Naive thymus-derived CD8-positive, alpha-beta T cell (primary cell): ENCODE measurements around the gene ZNF488. TPM values are rescaled to one million over a fixed set of nuclear protein-coding genes. Genes with fewer than 3 reads are reported as not detected.

Experiments
- ATAC-seq, 2 donors: fragments of 150-1000 bp; cut with Tn5 transposase in 1 of 2; sonication (Bioruptor Pico), chemical (Tn5 transposase) in 1 of 2; 1 replicate in 1 of 2; 2 replicates in 1 of 2; pipeline ENCODE4 v1.10.0; 2021; ENCODE audit warnings: mild to moderate bottlenecking in 2 of 2, moderate library complexity in 2 of 2
- POLR2A ChIA-PET: fragments of 350-600 bp; sonication (Branson Sonifier 250); formaldehyde crosslinking; loops from one replicate; lab custom pipeline; 2021; ENCODE audit warnings: antibody characterized with exemption; lab: Charles Lee
- DNase-seq, 10 donors: peaks; one replicate each; pipeline versions ENCODE4 v3.0.0 to v3.0.0-alpha.2; 2020 to 2022
- H3K27ac Mint-ChIP-seq, 10 donors: one replicate each; pipeline ENCODE4 v1.8.0; 2020 to 2022; ENCODE audit warnings: mild to moderate bottlenecking in 10 of 10, mixed read lengths in 10 of 10, moderate library complexity in 4 of 10, inconsistent platforms in 1 of 10
- H3K27me3 Mint-ChIP-seq, 5 donors: one replicate each; pipeline ENCODE4 v1.8.0; 2021 to 2022; ENCODE audit warnings: mixed read lengths in 5 of 5
- H3K36me3 Mint-ChIP-seq, 3 donors: one replicate each; pipeline ENCODE4 v1.8.0; 2020 to 2022; ENCODE audit warnings: mixed read lengths in 3 of 3, mild to moderate bottlenecking in 2 of 3, inconsistent platforms in 1 of 3
- H3K4me1 Mint-ChIP-seq, 4 donors: one replicate each; pipeline ENCODE4 v1.8.0; 2021 to 2022; ENCODE audit warnings: mixed read lengths in 4 of 4
- H3K4me3 Mint-ChIP-seq, 10 donors: one replicate each; pipeline ENCODE4 v1.8.0; 2020 to 2022; ENCODE audit warnings: mild to moderate bottlenecking in 10 of 10, mixed read lengths in 10 of 10, moderate library complexity in 6 of 10, inconsistent platforms in 1 of 10
- H3K9me3 Mint-ChIP-seq, 9 donors: one replicate each; pipeline ENCODE4 v1.8.0; 2020 to 2022; ENCODE audit warnings: mixed read lengths in 9 of 9, mild to moderate bottlenecking in 3 of 9, inconsistent platforms in 1 of 9, moderate library complexity in 1 of 9
- polyA plus RNA-seq, 3 donors: library from polyadenylated mRNA; unstranded; fragments of 300-500 nt; fragmentation: Illumina TruSeq; gene quantifications; one replicate each; pipeline ENCODE4 v1.2.3, GENCODE V29; 2021
- total RNA-seq, 8 experiments: library from RNA in 2 of 8; stranded (reverse) in 2 of 8; gene quantifications; one replicate each; pipeline ENCODE4 v1.2.3 and lab custom pipeline; 2021 to 2026

ZNF488 gene
- total and polyA plus RNA-seq, 5 experiments from 2014 or later, result not detected

GRCh38 chr10:47356708-47357107 lies 27.4 kb downstream of the ZNF488 start:
- no peaks in the 10 kb centered on the region for H3K9me3 Mint-ChIP-seq
- no peaks in the 10 kb centered on the region for H3K36me3 Mint-ChIP-seq
- POLR2A ChIA-PET, result no interaction called here
- no peak overlapping the region for H3K27ac Mint-ChIP-seq
- H3K27me3 Mint-ChIP-seq, result peaks cover 0 to 4% (median 0%) of the 10 kb centered on the region in 5 donors
- H3K4me1 Mint-ChIP-seq, result peaks cover 0 to 2% (median 0%) of the 10 kb centered on the region in 4 donors
- no peak for DNase-seq
- no peak for ATAC-seq
- H3K4me3 Mint-ChIP-seq, result no peak overlapping the region

GRCh38 chr10:47354900-47355299 lies 29.2 kb downstream of the ZNF488 start:
- H3K9me3 Mint-ChIP-seq, result no peaks in the 10 kb centered on the region
- DNase-seq, result no peak
- H3K36me3 Mint-ChIP-seq, result no peaks in the 10 kb centered on the region
- no peak for ATAC-seq
- peaks cover 0 to 4% (median 0%) of the 10 kb centered on the region in 5 donors for H3K27me3 Mint-ChIP-seq
- peaks cover 0 to 2% (median 0%) of the 10 kb centered on the region in 4 donors for H3K4me1 Mint-ChIP-seq
- no peak overlapping the region for H3K4me3 Mint-ChIP-seq
- POLR2A ChIA-PET, result no interaction called here
- H3K27ac Mint-ChIP-seq, result no peak overlapping the region

- no peaks in the 10 kb centered on the region for H3K9me3 Mint-ChIP-seq
Measured at GRCh38 chr10:47354165-47354564, 29.9 kb downstream of the ZNF488 start.

GRCh38 chr10:47353351-47353750 lies 30.7 kb downstream of the ZNF488 start:
- ATAC-seq, result no peak
- H3K27me3 Mint-ChIP-seq, result no peaks in the 10 kb centered on the region
- no peaks in the 10 kb centered on the region for H3K9me3 Mint-ChIP-seq
- POLR2A ChIA-PET, result no interaction called here
- H3K4me1 Mint-ChIP-seq, result no peaks in the 10 kb centered on the region
- no peaks in the 10 kb centered on the region for H3K36me3 Mint-ChIP-seq
- H3K27ac Mint-ChIP-seq, result no peak overlapping the region
- H3K4me3 Mint-ChIP-seq, result no peak overlapping the region
- no peak for DNase-seq

More at GRCh38 chr10:47354165-47354564, 29.9 kb downstream of the ZNF488 start:
- ATAC-seq (no peak), DNase-seq (no peak)
- POLR2A ChIA-PET, result no interaction called here
- Mint-ChIP-seq H3K4me1 (peaks cover 0 to under 1% (median 0%) of the 10 kb centered on the region in 4 donors), H3K36me3 (no peaks in the 10 kb centered on the region), H3K4me3 (no peak overlapping the region), H3K27me3 (peaks cover 0 to under 1% (median 0%) of the 10 kb centered on the region in 5 donors), H3K27ac (no peak overlapping the region)

GRCh38 chr10:47351899-47352815 lies 31.9 kb downstream of the ZNF488 start:
- H3K36me3 Mint-ChIP-seq, result no peaks in the 10 kb centered on the region
- H3K27me3 Mint-ChIP-seq, result no peaks in the 10 kb centered on the region
- POLR2A ChIA-PET, result no interaction called here
- H3K27ac Mint-ChIP-seq, result peak overlapping the region in 1 of 10 donors; percentile 44
- no peaks in the 10 kb centered on the region for H3K4me1 Mint-ChIP-seq
- DNase-seq (no peak), ATAC-seq (no peak)
- no peaks in the 10 kb centered on the region for H3K9me3 Mint-ChIP-seq
- H3K4me3 Mint-ChIP-seq, result no peak overlapping the region

- ATAC-seq (no peak), DNase-seq (no peak)
- H3K27me3 Mint-ChIP-seq, result no peaks in the 10 kb centered on the region
- no peak overlapping the region for H3K27ac Mint-ChIP-seq
- H3K4me3 Mint-ChIP-seq, result no peak overlapping the region
- no peaks in the 10 kb centered on the region for H3K4me1 Mint-ChIP-seq
- no peaks in the 10 kb centered on the region for H3K9me3 Mint-ChIP-seq
- no peaks in the 10 kb centered on the region for H3K36me3 Mint-ChIP-seq
- POLR2A ChIA-PET, result no interaction called here
Measured at GRCh38 chr10:47350671-47351640, 33.1 kb downstream of the ZNF488 start.

- no peak overlapping the region for H3K27ac Mint-ChIP-seq
- ATAC-seq, result no peak
- H3K27me3 Mint-ChIP-seq, result no peaks in the 10 kb centered on the region
- DNase-seq, result no peak
- no peaks in the 10 kb centered on the region for H3K36me3 Mint-ChIP-seq
- H3K9me3 Mint-ChIP-seq, result no peaks in the 10 kb centered on the region
- no peak overlapping the region for H3K4me3 Mint-ChIP-seq
- POLR2A ChIA-PET, result no interaction called here
- H3K4me1 Mint-ChIP-seq, result no peaks in the 10 kb centered on the region
Measured at GRCh38 chr10:47349941-47350371, 34.1 kb downstream of the ZNF488 start.

GRCh38 chr10:47349516-47349915 lies 34.6 kb downstream of the ZNF488 start:
- no peaks in the 10 kb centered on the region for H3K4me1 Mint-ChIP-seq
- H3K27me3 Mint-ChIP-seq, result no peaks in the 10 kb centered on the region
- POLR2A ChIA-PET, result no interaction called here
- DNase-seq (no peak), ATAC-seq (no peak)
- H3K27ac Mint-ChIP-seq, result no peak overlapping the region
- no peaks in the 10 kb centered on the region for H3K36me3 Mint-ChIP-seq
- H3K4me3 Mint-ChIP-seq, result no peak overlapping the region
- H3K9me3 Mint-ChIP-seq, result no peaks in the 10 kb centered on the region

- Mint-ChIP-seq H3K9me3 (no peaks in the 10 kb centered on the region), H3K4me3 (no peak overlapping the region), H3K27me3 (no peaks in the 10 kb centered on the region), H3K27ac (no peak overlapping the region), H3K36me3 (no peaks in the 10 kb centered on the region), H3K4me1 (no peaks in the 10 kb centered on the region)
- DNase-seq (no peak), ATAC-seq (no peak)
- POLR2A ChIA-PET, result no interaction called here
Measured at GRCh38 chr10:47348661-47349470, 35.2 kb downstream of the ZNF488 start.

- no peak within 1 kb of the TSS for H3K27ac Mint-ChIP-seq
- DNase-seq, result no peak
- H3K36me3 Mint-ChIP-seq, result no peaks in the 10 kb centered on the region
- H3K9me3 Mint-ChIP-seq, result no peaks in the 10 kb centered on the region
- no peaks in the 10 kb centered on the region for H3K4me1 Mint-ChIP-seq
- no peak within 1 kb of the TSS for H3K4me3 Mint-ChIP-seq
- no peaks in the 10 kb centered on the region for H3K27me3 Mint-ChIP-seq
- POLR2A ChIA-PET, result no interaction called here
- no peak for ATAC-seq
Measured at GRCh38 chr10:47348138-47348651, 35.9 kb downstream of the ZNF488 start, which contains the start of gene RBP3. Gene RBP3 (plus strand): TSS chr10:47348363. CDS start chr10:47348485, 122 bp downstream.

- no peak for ATAC-seq
- DNase-seq, result no peak
- Mint-ChIP-seq H3K4me1 (no peaks in the 10 kb centered on the region), H3K36me3 (no peaks in the 10 kb centered on the region), H3K27ac (no peak overlapping the region), H3K4me3 (no peak overlapping the region), H3K9me3 (no peaks in the 10 kb centered on the region), H3K27me3 (no peaks in the 10 kb centered on the region)
- POLR2A ChIA-PET, result no interaction called here
Measured at GRCh38 chr10:47347303-47347675, 36.8 kb downstream of the ZNF488 start.
